Effector CD8-positive, alpha-beta T cell (primary cell): ENCODE data around the gene ESYT2.

Source experiments
- DNase-seq: peaks from one replicate; lab custom pipeline; 2025; lab: John Stamatoyannopoulos, UW

ESYT2 gene

DNA sequence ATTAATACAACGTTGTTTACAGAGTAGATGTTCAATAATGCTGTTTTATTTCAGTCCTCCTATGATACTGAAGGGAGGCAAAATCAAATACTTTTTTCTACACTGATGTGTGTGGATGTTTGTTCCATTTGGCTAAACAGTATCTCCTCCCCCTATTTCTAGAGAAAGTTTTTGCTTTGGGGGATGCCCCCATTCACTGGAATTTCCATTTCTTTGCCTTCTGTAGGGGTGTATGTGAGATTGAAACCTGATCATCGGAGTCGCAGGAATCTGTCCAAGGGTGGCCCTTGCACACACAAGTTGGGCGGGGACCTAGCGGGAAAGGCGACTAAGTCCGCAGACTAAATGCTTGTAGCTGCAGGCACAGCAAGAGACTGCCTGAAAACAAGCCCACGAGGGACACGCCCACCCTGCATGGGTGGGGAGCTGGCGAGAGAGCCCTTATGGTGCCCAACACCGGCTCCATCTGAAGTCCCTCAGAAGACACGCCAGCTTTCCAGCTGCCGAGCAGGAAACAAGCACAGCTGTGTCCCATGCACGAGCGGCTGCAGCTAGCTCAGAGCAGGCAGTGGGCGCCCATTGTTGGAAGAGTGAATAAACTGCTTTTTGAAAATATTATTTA lies 58.0 kb downstream of the ESYT2 start:
- DNase-seq = no peak

DNA sequence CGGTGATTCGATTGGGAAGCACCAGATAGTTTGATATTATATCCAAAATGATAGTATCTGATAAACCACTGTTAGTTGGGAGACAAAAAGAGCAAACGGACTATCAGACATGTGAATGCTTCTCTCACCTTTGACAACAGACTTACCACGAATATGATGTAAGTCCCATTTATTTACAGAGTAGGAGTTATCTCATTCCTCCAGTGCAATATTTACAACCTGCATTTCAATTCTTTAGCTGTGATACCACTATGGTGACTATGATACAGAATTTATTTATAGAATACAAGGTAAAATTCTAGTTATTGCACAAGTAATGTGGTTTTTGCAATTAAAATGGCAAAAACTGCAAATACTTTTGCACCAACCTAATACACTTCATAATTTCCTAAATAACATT lies 61.6 kb downstream of the ESYT2 start:
- no peak for DNase-seq

DNA sequence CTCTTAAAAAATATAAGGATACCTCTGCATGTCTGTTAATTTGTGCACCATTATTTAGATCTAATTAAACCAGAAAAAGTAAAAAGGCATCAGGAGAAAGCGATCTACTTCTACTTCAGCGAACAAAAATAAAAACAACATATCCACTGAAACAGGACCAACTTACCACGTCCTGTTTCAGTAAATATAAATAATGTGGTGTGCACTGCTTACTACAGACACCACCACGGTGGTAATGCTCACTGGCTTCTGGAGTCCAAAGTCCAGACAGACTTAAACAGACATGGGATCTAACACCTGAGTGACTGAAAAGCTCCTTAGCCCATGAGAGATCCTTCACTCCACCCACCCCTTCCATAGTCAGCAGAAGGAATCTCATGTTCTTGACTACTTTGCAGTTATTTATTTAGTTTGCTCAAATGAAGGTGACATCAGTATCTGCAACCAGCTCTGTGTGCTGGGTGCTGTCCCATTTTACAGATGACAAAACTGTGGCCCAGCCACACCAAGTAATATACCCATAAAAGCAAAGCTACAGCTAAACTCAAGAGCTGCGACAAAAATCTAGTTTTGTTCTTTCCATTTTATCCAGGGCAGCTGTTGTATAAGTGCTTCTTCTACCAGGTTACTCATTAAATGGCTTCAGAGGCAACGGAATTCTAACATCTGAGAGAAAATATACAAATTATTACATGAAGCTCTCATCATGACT lies 62.6 kb downstream of the ESYT2 start:
- no peak for DNase-seq

DNA sequence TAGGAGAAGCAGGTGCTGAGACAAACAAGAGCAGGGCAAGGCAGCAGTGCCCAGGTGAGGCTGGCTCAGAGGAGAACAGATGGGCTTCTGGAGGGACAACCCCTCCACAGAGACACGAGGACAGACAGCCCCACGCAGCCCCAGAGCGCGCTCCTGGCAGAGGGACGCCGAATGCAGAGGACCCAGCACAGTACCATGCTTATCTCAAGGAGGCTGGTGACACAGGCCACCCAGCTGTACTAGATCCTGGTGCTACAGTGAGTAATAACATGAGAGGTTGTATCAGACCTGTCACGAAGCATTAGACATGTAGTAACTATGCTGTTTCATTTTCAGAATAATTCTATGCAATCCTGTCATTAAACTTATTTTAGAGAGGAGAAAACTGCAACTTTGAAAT lies 64.3 kb downstream of the ESYT2 start:
- DNase-seq = no peak

DNA sequence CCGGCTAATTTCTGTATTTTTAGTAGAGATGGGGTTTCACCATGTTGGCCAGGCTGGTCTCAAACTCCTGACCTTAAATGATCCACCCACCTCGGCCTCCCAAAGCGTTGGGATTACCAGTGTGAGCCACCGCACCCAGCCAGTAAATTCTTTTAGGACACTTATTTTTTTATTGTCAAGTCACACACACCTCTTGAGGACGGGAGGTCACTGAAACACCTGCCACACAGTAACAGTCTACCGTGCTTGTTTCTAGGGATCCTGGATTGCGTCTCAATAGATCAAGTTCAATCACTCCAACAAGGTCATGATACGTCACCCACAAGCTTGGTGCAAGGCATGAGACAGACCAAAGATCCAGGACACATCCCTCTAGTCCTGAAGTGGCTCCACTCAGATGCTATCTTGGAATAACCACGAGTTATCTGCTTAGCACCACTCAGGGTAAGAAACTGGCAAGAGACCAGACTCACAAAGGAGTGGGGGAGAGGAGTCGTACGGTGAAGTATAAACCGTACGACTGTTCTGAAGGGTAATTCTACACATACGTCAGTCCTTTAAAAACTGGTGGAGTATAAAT lies 65.8 kb downstream of the ESYT2 start:
- DNase-seq = no peak

GRCh38 chr7:158761945-158762344 lies 67.4 kb downstream of the ESYT2 start:
- no peak for DNase-seq

- DNase-seq = no peak
Observed at GRCh38 chr7:158760936-158761335, 68.4 kb downstream of the ESYT2 start.

DNA sequence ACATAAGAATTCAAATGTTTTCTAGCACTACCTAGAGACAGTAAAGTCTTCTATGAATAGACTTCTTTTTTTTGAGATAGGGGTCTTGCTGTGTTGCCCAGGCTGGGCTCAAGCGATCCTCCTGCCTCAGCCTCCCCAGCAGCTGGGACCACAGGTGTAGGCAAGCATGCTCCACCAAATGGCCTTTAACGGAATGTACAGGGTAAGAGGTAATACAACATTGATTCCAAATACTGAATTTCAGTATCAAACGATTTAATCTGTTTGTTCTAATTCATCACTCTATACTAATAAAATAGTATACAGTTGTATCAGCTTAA lies 68.9 kb downstream of the ESYT2 start:
- DNase-seq = no peak

GRCh38 chr7:158759749-158760444 lies 69.4 kb downstream of the ESYT2 start:
- no peak for DNase-seq

- DNase-seq = no peak
Observed at GRCh38 chr7:158759245-158759614, 70.1 kb downstream of the ESYT2 start.

- DNase-seq = no peak
Observed at GRCh38 chr7:158758586-158759244, 70.6 kb downstream of the ESYT2 start.

GRCh38 chr7:158757404-158757989 lies 71.8 kb downstream of the ESYT2 start:
- DNase-seq = no peak

GRCh38 chr7:158754746-158755444 lies 74.4 kb downstream of the ESYT2 start:
- DNase-seq = no peak

DNA sequence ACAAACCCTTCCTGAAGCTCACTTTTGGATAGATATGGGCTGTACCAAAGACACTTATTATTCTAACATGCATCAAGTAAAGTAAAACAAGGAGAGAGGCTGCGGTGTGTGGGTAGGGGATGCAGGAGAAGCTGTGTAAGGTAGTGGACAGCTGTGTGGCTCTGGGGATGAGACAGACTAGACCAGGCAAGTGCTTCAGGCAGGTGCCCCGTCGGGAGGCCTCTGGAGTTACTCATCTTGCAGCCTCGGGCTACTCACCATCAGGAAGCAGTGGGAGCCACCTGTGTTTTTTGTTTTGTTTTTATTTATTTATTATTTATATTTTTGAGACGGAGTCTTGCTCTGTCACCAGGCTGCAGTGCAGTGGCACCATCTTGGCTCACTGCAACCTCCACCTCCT lies 75.4 kb downstream of the ESYT2 start:
- DNase-seq = no peak

- no peak for DNase-seq
Observed at GRCh38 chr7:158751751-158752150, 77.6 kb downstream of the ESYT2 start.

- no peak for DNase-seq
Observed at GRCh38 chr7:158751199-158751598, 78.1 kb downstream of the ESYT2 start.

- no peak for DNase-seq
Observed at GRCh38 chr7:158750702-158751101, 78.6 kb downstream of the ESYT2 start.

GRCh38 chr7:158749396-158749795 lies 79.9 kb downstream of the ESYT2 start:
- no peak for DNase-seq

DNA sequence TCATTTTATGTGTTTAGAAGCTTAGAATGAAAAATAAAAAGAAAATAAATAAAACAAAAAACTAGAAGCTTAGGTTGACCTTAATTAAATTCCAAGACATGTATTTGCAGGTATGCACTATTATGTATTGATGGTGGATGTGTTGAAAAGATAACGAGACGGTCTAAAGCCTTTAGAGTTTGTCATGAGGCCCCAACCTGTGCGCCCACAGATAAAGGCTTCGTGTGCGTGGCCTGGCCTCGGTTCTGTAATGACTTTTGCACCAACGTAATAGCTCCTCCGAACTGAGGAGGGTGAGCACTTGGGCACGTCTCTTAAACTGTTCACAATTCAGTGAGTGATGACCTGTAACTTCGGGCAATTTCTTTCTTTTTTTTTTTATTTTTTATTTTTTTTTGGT lies 81.0 kb downstream of the ESYT2 start:
- DNase-seq = no peak

DNA sequence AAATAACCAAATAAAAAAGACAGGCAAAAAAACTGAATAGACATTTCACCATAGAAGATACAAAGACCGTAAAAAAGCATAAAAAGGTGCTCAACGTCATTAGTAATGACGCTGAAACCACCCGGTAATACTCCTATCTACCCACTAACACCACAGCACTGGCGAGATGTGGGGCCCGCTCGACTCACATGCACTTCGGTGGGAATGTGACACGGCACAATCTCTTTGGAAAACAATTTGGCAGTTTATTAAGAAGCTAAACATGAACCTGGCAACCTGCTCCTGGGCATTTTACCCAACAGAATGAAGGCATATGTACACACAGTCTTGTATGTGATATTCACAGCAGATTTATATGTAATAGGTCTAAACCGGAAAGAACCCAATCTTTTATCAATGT lies 81.9 kb downstream of the ESYT2 start:
- no peak for DNase-seq

- no peak for DNase-seq
Observed at GRCh38 chr7:158746957-158747356, 82.4 kb downstream of the ESYT2 start.
